PC-9 (cell line): ENCODE measurements around the gene NPR1.

ENCODE experiments used
- EZH2 ChIP-seq: fragments of 200-600 bp; sonication (generic); IDR thresholded peaks from 2 replicates; pipeline ENCODE4 v1.8.0; 2017; ENCODE audit warnings: antibody characterized with exemption, low read depth
- TF ChIP-seq, protein P1 (sequence below): fragments of 200-600 bp; sonication (generic); conservative IDR thresholded peaks from 2 replicates; pipeline ENCODE4 v1.6.1; 2017; ENCODE audit warnings: mixed run types, antibody characterized with exemption, mild to moderate bottlenecking, moderate library complexity

DNA sequence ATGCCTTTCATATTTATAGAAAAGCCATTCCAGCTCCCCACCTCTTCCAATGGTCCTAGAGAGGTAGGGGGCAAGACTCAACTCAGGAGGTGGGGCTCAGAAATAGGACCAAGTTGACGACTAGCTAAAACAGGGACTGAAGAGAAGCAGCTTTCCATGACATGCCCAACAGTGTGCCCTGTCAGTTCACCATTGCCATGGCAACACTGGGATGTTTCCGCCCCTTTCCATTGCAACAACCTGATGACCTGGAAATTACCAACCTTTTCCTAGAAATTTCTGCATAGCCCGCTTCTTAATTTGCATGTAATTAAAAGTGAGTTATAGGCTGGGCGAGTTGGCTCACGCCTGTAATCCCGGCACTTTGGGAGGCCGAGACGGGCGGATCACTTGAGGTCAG is 27.0 kb downstream of the NPR1 start:
- TF ChIP-seq, protein P1, sequence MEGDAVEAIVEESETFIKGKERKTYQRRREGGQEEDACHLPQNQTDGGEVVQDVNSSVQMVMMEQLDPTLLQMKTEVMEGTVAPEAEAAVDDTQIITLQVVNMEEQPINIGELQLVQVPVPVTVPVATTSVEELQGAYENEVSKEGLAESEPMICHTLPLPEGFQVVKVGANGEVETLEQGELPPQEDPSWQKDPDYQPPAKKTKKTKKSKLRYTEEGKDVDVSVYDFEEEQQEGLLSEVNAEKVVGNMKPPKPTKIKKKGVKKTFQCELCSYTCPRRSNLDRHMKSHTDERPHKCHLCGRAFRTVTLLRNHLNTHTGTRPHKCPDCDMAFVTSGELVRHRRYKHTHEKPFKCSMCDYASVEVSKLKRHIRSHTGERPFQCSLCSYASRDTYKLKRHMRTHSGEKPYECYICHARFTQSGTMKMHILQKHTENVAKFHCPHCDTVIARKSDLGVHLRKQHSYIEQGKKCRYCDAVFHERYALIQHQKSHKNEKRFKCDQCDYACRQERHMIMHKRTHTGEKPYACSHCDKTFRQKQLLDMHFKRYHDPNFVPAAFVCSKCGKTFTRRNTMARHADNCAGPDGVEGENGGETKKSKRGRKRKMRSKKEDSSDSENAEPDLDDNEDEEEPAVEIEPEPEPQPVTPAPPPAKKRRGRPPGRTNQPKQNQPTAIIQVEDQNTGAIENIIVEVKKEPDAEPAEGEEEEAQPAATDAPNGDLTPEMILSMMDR: no peak
- no peak for TF ChIP-seq EZH2
